Ramos (cell line): ENCODE measurements around the gene RPL39L.
"Not testable (repeated sequence)": the region's sequence is repeated elsewhere in the genome, so short reads cannot be mapped to it uniquely, and the experiment has no call there.

ENCODE experiments used
- in situ Hi-C: fragments of 300-500 bp; cut with MboI; formaldehyde crosslinking; loops from one replicate; pipeline ENCODE4 v1.14.3; 2022; ENCODE audit warnings: low sequenced_read_pairs; ENCODE audit not compliant: unreplicated experiment

The RPL39L gene

DNA sequence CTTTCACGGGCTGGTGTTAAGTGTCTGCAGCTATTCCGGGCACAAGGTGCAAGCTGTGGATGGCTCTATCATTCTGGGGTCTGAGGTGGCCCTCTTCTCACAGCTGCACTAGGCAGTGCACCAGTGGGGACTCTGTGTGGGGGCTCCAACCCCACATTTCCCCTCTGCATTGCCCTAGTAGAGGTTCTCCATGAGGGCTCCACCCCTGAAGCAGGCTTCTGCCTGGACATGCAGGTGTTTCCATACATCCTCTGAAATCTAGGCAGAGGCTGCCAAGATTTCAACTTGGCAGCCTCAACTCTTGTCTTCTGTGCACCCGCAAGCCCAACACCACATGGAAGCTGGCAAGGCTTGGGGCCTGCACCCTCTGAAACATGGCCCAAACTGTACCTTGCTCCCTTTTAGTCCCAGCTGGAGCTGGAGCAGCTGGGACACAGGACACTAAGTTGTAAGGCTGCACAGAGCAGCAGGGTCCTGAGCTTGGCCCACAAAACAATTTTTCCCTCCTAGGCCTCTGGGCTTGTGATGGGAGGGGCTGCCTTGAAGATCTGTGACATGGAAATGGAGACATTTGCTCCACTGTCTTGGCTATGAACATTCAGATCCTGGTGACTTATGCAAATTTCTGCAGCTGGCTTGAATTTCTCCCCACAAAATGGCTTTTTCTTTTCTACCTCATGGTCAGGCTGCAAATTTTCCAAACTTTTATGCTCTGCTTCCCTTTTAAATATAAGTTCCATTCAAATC is 6.0 kb upstream of the RPL39L start:
- in situ Hi-C loops = no loop called here

DNA sequence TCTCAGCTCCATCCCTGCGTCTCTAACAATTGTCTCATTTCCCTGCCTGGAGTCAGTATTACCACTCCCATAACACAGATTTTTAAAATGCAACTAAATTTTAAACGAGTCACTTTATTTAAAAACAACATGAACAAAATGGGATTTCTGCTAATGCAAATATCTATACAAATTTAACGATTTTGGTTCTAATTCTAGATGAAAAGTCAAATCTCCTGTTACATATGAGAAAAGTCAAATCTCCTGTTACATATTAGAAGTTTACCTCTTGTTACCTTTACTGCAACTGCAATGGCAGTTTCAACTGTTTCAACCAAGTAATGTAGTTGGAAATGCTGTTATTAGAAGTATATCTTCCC is 578 bp upstream of the RPL39L start:
- in situ Hi-C loops = no loop called here

DNA sequence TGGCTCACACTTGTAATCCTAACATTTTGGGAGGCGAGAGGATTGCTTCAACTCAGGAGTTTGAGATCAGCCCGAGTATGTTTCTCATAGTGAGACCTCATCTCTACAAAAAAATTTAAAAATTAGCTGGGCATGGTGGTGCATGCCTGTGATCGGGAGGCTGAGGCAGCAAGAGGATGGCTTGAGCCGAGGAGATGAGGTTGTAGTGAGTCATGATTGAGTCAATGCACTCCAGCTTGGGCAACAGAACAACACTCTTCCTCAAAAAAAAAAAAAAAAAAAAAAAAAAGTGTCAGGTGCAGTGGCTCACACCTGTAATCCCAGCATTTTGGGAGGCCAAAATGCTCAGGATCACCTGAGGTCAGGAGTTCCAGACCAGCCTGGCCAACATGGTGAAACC is 2.4 kb downstream of the RPL39L start:
- in situ Hi-C loops = no loop called here

DNA sequence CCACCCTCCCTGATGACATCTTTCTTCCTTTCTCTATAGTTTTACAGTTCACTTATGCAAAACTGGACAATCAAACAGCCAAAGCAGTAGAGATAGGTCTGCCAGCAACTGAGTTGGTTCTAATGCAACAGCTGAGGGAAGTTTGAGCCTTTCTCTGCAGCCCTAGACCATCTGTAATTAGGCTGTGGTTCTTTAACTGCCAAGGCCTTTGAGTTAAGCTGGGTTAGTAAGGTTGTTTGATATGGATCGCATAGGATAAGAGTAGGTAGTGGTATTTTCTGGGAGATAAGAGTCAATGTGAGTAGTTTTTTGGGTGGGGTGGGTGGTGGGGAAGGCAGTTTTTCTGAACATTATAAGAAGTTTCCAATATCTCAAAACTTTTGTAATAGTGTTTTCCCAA is 3.0 kb downstream of the RPL39L start:
- in situ Hi-C loops = no loop called here

DNA sequence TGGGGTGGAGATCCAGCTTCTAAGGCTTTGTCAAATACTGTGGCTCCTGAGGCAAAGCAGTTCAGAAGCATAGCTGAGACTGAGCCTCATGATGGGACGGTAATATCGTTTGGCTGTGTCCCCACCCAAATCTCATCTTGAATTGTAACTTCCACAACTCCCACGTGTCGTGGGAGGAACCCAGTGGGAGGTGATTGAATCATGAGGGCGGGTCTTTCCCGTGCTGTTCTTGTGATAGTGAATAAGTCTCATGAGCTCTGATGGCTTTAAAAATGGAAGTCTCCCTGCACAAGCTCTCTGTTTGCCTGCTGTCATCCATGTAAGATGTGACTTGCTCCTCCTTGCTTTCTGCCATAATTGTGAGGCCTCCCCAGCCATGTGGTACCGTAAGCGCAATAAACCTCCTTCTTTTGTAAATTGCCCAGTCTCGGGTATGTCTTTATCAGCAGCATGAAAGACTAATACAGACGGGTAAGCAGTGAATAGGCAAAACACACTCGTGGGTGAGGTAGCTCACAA is 4.1 kb downstream of the RPL39L start:
- in situ Hi-C loops = not testable (repeated sequence)

DNA sequence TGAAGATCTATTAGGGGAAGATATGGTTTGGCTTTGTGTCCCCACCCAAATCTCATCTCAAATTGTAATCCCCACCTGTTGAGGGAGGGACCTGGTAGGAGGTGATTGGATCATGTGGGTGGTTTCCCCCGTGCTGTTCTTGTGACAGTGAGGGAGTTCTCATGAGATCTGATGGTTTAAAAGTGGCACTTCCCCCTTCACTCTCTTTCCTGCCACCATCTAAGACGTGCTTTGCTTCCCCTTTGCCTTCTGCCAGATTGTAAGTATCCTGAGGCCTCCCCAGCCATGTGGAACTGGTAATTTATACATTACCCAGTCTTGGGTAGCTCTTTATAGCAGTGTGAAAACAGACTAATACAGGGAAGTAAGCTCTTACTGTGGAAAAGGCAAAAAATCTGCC is 6.1 kb downstream of the RPL39L start:
- in situ Hi-C loops = not testable (repeated sequence)

DNA sequence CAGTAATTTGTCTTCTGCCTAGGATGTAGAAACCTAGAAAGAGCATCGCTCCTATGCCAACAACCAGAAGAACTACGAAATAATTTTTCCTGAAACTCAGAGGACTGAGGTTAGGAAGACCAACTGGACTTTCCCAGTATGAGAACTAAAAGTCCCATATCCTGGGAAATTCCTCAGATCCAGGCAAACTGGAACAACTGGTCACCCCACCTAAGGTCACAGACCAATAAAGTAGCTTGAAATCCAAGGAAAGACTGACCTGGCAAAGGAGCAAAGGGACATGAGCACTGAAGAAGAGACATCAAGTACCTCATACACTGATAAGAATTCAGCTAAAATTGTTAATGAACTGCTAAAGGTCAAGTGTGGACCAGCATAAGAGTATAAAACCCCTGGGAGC is 6.6 kb downstream of the RPL39L start:
- in situ Hi-C loops = no loop called here

DNA sequence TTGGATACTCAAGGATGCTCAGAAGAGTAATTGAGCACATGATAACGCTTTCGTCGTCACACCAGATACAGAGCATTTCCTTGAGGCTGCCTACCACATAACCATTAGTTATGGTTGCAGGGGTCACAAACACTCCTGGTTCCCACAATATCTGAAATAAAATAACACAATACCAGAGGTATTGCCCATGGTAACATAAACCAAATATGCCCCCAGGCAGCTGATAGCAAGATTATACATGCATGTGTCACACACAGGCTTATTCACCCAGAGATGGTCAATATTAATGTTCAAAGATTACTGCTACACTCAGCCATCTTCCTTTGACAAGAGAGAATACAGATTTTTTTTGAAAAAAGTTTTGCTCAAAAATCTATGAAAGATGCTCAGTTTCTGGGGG is 7.3 kb downstream of the RPL39L start:
- in situ Hi-C loops = no loop called here

DNA sequence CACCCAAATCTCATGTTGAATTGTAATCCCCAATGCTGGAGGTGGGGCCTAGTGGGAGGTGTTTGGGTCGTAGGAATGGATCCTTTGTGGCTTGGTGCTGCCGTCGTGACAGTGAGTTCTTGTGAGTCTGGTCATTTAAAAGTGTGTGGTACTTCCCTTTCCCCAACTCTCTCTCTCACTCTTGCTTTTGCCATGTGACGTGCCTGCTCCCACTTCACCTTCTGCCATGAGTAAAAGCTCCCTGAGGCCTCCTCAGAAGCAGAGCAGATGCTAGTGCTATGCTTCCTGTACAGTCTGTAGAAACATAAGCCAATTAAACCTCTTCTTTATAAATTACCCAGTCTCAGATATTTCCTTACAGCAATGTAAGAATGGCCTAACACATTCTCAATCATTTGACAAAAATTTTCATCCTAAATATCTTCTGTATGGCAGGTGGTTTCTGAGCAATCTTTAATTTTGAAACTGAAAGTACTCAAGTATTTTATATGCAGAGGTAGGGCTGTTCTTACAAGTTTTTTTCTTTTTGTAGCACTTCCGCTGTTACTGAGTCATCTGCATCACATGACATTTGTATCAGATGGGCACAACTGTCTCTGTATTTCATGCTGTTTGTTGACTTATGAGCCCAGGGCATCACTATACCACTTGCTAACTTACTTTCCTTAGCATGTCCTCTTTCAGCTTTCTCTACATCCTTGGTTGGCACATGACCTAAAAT is 8.8 kb downstream of the RPL39L start:
- in situ Hi-C loops = no loop called here

DNA sequence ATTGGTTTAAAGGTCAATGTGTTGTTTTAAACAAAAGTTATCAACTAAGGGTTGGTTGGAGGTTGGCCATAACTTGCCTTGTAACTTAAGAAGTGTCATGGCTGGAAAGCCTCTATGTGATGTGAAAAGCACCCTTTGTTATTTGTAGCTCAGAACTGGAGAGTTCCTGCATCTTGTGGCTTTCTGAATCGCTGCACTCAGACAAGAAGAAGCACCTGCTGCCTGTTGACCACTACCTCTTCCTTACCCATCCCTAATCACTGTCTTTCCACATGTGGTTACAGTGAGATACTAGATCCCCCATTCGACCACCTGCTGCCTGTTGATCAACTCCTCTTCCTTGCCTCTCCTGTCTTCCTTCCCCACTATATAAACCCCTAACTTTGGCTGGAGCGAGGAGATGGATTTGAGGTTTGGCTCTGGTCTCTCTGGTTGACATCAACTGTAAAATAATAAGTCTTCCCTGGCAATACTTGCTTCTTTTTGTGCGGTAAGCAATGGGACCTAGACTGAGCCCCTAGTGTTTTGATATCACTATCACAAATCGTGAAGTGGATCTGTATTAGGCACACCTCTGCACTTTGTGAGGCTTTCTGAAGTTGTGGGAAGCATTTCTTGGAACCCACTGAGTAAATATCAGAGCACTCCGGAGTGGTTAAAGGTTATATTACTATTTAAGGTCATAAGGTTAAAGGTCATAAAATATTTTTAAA is 13.8 kb downstream of the RPL39L start:
- in situ Hi-C loops = no loop called here

DNA sequence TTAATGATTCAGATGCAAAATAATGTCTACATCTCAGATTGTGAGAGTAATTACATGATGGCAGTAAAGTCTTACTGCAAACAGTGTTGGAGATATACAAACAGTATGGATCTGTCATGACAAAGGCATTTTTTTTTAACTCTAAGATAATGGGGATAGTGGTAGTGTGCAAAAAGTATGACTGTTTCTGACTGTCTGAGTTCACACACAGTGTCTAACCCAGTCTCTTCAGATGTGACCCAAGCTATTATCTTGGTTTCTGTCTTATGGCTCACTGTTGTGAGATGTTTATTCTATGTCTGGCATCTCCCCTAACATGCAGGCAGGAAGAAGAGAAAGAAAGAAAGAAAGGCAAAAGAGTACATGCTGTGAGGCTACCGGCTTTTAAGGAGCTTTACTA is 17.0 kb downstream of the RPL39L start:
- in situ Hi-C loops = no loop called here

DNA sequence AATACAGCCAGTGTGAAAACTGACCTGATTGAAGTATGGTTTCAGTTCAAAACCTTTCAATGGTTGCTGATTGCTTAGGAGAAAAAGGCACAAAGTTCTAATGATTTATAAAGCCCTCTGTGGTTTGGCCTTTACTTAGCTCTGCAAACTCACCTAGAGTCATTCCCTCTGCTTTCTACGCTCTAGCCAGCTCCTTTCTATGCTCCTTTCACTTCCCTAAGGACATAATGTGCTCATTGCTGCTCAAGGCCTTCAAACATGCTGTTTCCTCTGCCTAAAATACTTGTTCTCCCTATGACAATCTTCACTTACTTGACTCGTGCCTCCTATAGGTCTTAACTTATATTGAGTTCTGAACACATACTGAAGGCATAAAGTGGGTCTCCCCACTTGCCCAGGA is 19.0 kb downstream of the RPL39L start:
- in situ Hi-C loops = no loop called here

DNA sequence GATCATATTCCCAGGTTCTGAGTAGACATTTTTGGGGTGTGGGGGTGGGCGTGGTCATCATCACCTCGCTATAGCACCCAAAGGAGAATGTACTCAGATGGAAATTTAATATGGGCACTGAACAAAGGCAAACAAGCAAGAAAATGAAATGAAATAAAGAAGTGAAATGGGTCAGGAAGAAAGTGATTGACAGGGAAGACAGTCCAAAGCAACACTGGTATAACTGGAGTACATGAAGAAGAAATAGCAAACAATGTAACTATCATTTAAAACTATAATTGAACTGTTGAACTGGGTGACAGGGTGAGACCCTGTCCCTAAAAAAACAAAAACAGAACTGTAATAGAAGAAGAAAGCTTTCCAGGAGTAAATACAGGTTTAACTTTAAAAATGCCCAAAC is 24.8 kb downstream of the RPL39L start:
- in situ Hi-C loops = loop anchor here (5.0 kb wide), 1 partner anchor 48 kb away; no protein-coding TSS in a partner anchor

DNA sequence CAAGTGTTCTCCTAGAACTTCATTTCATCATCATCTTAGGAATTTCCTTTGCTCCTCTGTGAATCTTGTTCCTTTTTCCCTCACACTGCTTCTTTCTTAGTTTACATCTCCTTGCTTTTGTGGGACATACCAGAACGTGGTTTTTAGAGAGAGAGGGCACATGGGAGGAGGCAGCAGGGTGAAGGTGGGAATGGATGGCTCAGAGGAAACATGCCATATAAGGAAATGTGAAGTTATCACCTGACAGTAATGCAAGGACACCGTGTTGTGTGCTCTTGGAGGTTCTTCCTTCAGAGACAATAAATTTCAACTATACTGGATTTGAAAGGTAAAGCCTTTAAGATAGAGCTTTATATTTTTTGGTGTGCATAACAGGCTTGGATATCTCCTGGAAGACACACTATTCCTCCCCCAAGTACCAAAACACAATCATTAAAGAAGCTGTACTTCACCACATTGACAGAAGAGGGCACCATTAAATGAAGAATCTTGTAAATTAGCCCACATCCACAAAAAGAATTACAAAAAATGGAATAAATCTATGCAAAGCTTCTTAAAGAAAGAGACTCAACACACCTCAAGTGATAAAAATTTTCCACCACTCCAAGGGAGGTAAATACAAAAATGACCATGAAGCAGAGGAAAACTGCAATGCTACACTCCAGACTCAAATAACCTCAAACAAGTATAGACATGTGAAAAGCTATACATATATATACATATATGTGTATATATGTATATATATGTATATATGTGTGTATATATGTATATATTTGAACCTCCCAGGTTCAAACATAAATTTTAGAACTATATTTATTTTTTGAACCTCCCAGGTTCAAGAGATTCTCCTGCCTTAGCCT is 26.1 kb downstream of the RPL39L start:
- in situ Hi-C loops = loop anchor here (5.0 kb wide), 1 partner anchor 49 kb away; no protein-coding TSS in a partner anchor

DNA sequence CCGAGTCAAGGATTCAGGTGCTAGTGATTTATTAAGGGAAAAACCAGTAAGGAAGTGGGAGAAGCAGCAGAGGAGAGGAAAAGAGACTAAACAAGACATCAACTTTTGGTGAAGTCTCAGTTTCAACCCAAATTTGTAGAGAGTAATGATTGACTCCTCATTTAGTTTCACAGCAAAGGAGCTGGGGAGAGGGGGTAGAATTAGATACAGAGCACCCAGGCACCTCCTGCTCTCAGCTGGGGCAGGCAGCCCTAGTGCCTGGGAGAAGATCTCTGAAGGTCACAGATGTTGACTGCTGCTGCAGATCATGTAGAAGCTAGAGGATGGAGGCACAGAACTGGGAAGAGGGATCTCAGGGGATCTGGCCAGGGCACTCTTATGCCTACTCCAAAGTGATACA is 29.1 kb downstream of the RPL39L start:
- in situ Hi-C loops = loop anchor here (5.0 kb wide), 1 partner anchor 52 kb away; no protein-coding TSS in a partner anchor

DNA sequence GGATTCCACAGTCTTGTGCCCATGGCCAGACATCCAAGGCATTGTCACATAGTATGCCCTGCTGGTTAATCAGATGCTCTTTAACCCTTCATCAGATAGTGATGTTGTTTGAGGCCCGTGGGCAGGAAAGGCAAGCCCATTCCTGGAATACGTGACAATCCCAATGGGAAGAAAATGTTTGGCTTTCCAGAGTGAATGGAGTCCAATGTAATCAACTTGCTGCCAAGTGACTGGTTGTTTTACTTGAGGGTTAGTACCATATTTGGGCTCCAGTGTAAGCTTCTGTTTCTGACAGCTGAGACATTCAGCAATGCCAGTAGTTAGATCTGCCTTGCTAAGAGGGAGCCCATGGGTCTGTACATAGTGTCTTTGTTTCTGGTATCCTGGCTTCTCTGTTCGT is 31.3 kb downstream of the RPL39L start:
- in situ Hi-C loops = no loop called here

DNA sequence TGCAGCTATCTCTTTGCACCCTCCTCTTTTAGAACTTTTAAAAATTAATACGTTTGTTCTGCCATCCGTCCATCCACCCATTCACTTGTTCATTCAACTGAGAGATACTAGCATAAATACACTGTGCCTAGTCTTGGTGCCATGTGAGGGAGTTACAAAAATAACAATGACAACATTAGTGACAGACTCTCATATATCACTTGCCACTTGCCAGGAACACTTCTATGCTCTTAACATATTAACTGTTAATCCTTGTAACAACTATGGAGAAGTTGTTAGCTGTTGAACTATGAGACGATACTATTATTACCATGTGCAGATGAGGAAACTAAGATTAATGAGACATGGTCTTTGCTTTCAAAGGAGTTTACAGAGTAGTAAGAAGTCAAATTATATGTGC is 33.6 kb downstream of the RPL39L start:
- in situ Hi-C loops = no loop called here

DNA sequence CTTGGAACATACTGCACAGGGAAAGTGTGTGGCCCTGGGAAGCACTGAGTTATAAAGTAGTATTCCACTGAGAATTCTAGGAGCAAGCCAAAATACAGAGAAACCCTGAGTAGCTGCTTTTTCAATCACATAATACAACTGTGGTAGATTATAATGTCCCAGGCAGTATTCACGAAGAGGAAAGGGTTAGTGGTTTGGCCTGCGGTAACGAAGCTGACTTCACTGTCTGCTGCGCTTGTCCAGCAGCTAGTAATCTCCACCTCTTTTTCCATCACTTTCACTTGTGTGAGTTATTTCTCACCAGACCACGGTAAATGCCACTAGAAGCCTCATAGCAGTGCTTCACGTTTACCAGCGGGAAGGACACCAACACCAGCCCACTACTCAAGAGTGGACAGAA is 34.4 kb downstream of the RPL39L start:
- in situ Hi-C loops = no loop called here

DNA sequence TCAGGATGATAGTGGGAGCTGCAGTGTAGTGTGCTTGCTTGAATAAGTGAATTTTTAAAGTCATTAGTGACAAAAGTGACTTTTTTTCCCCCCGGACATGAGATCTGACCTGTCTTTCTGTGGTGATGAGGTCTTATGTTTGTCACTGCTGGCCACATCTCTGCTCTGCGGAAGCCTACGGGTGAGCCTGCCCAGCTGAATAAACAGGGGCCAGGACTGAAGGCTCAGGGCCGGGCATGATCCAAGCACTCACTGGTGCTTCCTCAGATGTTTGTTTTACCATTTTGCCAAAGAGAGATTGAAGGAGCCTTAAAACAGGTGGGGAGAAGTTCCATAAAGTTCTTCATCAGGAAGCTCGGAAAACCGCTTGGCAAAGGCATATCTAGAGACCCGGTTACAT is 35.0 kb downstream of the RPL39L start:
- in situ Hi-C loops = no loop called here

DNA sequence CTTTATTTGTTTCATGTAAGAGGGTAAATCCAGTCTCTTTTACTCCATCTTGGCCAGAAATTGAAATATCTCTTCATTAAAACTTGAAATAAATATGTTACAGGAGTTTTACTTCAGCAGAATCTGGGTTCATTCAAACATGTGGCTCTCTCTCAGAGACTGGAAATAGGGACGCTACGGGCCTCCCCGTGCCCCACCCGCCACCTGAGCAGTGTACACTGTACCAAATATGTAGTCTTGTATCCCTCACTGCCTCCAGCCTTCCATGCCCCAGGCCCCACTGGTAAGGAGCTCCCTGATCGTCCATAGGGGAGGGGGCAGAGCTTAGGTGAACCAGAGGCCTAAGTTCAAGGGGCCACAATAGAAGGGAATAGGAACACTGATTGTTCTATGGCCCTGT is 36.0 kb downstream of the RPL39L start:
- in situ Hi-C loops = no loop called here
